Uterus (tissue), 2 donors: ENCODE results near the gene S1PR3.

ENCODE experiments used
- CTCF ChIP-seq, 4 experiments: fragments of 200-600 bp in 2 of 4; fragments of 450-650 bp in 2 of 4; sonication (generic) in 2 of 4; IDR thresholded peaks; one replicate each; pipeline ENCODE4 v1.5.1; 2016 to 2019; ENCODE audit warnings: antibody characterized with exemption in 4 of 4, mild to moderate bottlenecking in 2 of 4, moderate library complexity in 1 of 4
- POLR2A ChIP-seq, 2 donors: fragments of 450-650 bp; IDR thresholded peaks; one replicate each; pipeline ENCODE4 v1.6.1; 2016; ENCODE audit warnings: antibody characterized with exemption in 2 of 2, mild to moderate bottlenecking in 1 of 2, moderate library complexity in 1 of 2

DNA sequence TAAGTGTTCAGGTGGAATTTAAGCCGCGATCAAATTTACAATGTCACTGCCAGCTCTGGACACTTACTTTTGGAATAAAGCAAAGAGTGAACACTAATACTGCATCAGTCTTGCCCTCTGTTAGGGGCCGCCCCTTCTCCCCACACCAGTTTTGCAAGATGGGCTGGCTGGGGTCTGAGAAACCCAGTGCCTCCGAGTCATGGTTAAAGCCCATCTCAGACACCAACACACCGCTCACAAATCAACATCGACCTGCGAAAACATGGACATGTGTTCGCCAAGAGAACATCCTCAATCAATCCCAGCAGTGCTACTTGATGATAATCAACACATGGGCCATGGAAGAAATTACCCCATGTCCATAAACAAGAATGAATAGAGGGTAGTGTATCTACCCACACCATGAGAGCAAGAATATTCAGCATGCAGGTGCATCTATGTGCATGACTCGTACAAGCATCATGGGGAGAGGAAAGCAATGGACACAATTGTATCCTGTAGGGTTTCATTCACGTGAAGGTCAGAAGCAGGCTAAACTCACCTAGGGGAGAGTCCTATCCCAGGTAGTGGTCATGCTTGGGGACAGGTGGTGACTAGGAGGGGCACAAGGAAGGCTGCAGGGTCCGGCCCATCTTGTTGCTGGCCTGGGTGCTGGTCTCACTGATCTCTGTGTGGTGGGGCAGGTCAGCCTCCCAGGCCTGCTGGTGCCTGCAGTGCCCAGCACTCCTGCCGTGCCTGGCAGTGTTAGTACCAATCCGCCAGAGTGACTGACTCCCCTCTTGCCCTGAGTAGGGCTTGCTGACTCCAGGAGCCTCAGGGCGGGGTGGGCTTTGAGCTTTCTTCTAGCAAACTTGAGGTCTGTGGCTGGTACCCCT, 5.0 kb downstream of the S1PR3 start:
- TF ChIP-seq POLR2A (IDR thresholded peaks at IDR 0.05) (no peak), CTCF (IDR thresholded peaks at IDR 0.05) (no peak)
